IPS-15b (cell line): Measurements from ENCODE around the gene BIRC6.
"Not testable (repeated sequence)": the region's sequence is repeated elsewhere in the genome, so short reads cannot be mapped to it uniquely, and the experiment has no call there.

Experiments used
- H3K27me3 ChIP-seq: one replicate; pipeline ENCODE4 v1.6.1; 2013; ENCODE audit warnings: low read length; ENCODE audit not compliant: control insufficient read depth, insufficient read depth
- H3K36me3 ChIP-seq: one replicate; pipeline ENCODE4 v1.6.1; 2013; ENCODE audit warnings: low read length; ENCODE audit not compliant: control insufficient read depth, insufficient read depth
- H3K4me1 ChIP-seq: one replicate; pipeline ENCODE4 v1.6.1; 2013; ENCODE audit warnings: mild to moderate bottlenecking, low read length; ENCODE audit not compliant: control insufficient read depth, insufficient read depth
- H3K4me3 ChIP-seq: one replicate; pipeline ENCODE4 v1.5.1; 2013; ENCODE audit warnings: low read depth, low read length
- H3K9ac ChIP-seq: one replicate; pipeline ENCODE4 v1.6.1; 2013; ENCODE audit warnings: low read depth, mild to moderate bottlenecking, low read length
- H3K9me3 ChIP-seq: one replicate; pipeline ENCODE4 v1.6.1; 2013; ENCODE audit warnings: mild to moderate bottlenecking, low read length; ENCODE audit not compliant: control insufficient read depth, insufficient read depth

The BIRC6 gene

GRCh38 chr2:32627441-32627813, 270.6 kb downstream of the BIRC6 start:
- Histone ChIP-seq H3K27me3 (no peaks in the 10 kb centered on the region), H3K9me3 (no peaks in the 10 kb centered on the region), H3K36me3 (peaks cover 3% of the 10 kb centered on the region), H3K4me1 (no peaks in the 10 kb centered on the region), H3K4me3 (peak overlapping the region; percentile 96), H3K9ac (peak overlapping the region; percentile 62)

- peaks cover 3% of the 10 kb centered on the region for H3K36me3 ChIP-seq
- H3K4me1 ChIP-seq: no peaks in the 10 kb centered on the region
- H3K9me3 ChIP-seq: no peaks in the 10 kb centered on the region
- peak within 1 kb of the TSS; percentile 79 for H3K9ac ChIP-seq
- no peaks in the 10 kb centered on the region for H3K27me3 ChIP-seq
- peak within 1 kb of the TSS; percentile 96 for H3K4me3 ChIP-seq
These were observed 271.2 kb downstream of the BIRC6 start, which contains the start of gene TTC27 for GRCh38 chr2:32627814-32628579. Gene TTC27, plus strand, starts transcription at chr2:32628050. Its CDS starts 243 bp downstream, at chr2:32628293.

DNA sequence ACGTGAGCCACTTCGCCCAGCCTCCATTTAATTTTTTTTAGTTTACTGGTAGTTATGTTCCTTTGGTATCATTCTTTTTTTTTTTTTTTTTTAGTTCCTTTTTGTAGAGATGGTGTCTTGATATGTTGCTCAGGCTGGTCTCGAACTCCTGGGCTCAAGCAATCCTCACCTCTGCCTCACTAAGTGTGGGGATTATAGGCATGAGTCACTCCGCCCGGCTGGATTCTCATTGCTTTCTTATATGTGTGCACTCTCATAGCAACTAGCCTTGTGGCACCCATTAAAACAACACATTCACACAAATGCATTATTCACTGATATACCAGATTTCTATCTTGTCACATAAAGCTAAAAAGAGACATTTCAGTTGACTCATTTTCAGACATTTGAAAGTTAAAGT, 275.3 kb downstream of the BIRC6 start:
- Histone ChIP-seq H3K9me3 (no peaks in the 10 kb centered on the region), H3K4me1 (no peaks in the 10 kb centered on the region), H3K4me3 (no peak overlapping the region), H3K27me3 (no peaks in the 10 kb centered on the region), H3K9ac (no peak overlapping the region), H3K36me3 (peaks cover 12% of the 10 kb centered on the region)

DNA sequence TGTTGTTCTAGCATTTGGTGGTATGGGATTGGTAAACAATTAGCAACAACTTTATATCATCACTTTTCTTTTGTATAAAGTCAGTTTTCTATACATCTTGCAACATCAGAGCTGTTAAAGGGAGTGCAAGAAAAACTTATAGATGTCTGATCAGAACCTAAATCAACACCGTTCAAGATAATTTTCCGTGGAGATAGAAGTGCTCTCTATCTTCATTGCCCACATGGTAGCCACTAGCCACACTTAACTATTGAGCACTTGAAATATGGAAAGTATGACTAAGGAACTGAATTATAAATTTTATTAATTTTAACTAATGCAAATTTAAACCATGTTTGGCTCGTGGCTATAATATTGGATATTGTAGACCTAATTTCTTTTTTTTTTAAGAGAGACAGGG, 276.2 kb downstream of the BIRC6 start:
- no peak overlapping the region for H3K9ac ChIP-seq

GRCh38 chr2:32638548-32638947, 281.7 kb downstream of the BIRC6 start:
- H3K27me3 ChIP-seq, H3K9me3 ChIP-seq, H3K4me3 ChIP-seq, H3K4me1 ChIP-seq, H3K9ac ChIP-seq: not testable (repeated sequence)
- H3K36me3 ChIP-seq: peaks cover 15% of the 10 kb centered on the region

More for the DNA sequence above, 276.2 kb downstream of the BIRC6 start:
- no peaks in the 10 kb centered on the region for H3K9me3 ChIP-seq
- H3K4me3 ChIP-seq: no peak overlapping the region
- peaks cover 15% of the 10 kb centered on the region for H3K36me3 ChIP-seq
- H3K27me3 ChIP-seq: no peaks in the 10 kb centered on the region
- no peaks in the 10 kb centered on the region for H3K4me1 ChIP-seq

DNA sequence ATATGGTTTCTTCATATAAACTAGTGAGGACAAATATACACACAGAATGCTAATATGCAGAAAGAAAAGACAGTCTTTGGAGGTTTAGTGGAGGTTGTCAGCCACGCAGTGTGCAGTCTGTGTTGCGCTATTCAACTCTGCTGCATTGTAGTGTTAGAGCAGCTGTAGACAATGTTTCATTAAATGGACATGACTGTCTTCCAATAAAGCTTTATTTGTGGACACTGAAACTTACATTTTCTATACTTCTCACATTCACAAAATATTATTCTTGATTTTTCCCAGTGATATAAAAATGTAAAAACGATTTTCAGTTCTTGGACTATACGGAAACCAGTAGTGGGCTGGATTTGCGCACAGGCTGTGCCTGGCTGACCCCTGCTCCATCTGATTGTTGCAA, 284.4 kb downstream of the BIRC6 start:
- Histone ChIP-seq H3K9me3 (no peaks in the 10 kb centered on the region), H3K36me3 (peaks cover 6% of the 10 kb centered on the region)

DNA sequence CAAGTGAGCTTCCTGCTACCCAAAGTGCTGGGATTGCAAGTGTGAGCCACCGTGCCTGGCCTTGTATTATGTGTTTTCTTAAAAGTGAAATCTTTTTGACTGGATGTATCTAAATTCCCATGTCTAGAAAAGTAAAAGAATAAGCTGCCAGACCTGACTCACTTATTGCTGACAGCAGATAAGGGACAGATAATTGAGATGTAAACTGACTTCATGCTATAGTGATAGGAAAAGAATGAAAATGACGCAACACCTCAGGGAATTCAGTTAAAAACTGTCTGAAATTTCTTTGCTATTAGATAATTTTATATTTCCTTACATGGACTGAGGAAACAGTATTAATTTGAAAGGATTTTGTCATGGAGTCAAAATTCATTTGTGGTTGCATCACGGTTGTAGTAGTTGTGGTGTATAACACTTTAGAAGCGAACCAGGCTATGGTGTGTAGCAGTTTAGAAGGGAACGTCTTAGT, 290.4 kb downstream of the BIRC6 start:
- Histone ChIP-seq H3K4me3 (no peak overlapping the region), H3K36me3 (no peaks in the 10 kb centered on the region)

More for the DNA sequence above, 284.4 kb downstream of the BIRC6 start:
- Histone ChIP-seq H3K4me1 (no peaks in the 10 kb centered on the region), H3K27me3 (no peaks in the 10 kb centered on the region), H3K9ac (no peak overlapping the region), H3K4me3 (no peak overlapping the region)

DNA sequence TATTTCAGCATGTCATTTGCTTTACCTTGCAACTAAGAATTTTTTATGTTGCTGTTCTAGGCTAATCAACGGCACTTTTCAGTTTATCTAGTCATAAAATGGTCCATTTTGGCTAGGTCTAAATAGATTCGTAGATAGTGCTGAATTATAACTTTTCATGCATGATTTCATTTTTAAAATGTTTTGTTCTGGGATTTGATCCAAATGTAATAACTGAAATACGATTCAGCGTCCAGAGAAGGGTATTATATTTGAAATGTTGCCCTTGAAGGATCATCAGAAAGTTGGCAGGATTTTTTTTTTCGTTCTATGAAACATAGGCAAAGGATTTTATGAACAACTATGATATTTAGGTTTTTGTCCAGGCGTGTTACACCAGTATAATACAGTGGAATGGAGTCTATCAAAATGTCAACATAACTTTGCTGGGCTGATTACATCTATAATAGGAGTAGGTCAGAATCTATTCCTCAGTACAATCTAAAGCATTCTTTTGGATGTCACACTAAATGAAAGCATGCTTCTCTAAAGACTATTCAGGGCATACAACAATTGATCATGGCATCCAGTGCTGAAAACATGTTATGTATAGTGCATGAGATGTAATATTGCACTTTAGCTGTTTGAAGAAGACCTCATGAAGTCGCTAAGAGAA, 295.9 kb downstream of the BIRC6 start:
- Histone ChIP-seq H3K27me3 (no peaks in the 10 kb centered on the region), H3K36me3 (no peaks in the 10 kb centered on the region), H3K4me3 (no peak overlapping the region), H3K9me3 (no peaks in the 10 kb centered on the region), H3K9ac (no peak overlapping the region), H3K4me1 (no peaks in the 10 kb centered on the region)

More for the DNA sequence above, 290.4 kb downstream of the BIRC6 start:
- Histone ChIP-seq H3K27me3 (no peaks in the 10 kb centered on the region), H3K4me1 (no peaks in the 10 kb centered on the region), H3K9me3 (no peaks in the 10 kb centered on the region), H3K9ac (no peak overlapping the region)

- H3K4me1 ChIP-seq: no peaks in the 10 kb centered on the region
- no peaks in the 10 kb centered on the region for H3K9me3 ChIP-seq
- no peak overlapping the region for H3K9ac ChIP-seq
These were observed 299.2 kb downstream of the BIRC6 start for GRCh38 chr2:32656069-32656468.

DNA sequence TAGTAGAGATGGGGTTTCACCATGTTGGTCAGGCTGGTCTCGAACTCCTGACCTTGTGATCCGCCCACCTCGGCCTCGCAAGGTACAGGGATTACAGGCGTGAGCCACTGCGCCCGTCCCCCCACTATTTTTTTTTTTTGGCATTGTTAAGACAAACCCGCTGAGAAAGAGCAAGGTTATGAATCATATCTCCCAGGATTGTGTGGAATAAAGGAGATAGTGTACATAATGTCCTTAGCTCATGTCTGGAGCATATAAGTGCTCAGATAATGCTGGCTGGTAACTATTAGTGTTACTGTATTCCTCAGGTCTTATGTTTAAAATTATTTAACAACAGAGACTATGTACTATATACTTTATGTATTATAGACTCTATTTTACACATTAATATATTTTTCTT, 307.0 kb downstream of the BIRC6 start:
- Histone ChIP-seq H3K9ac (no peak overlapping the region), H3K4me1 (no peaks in the 10 kb centered on the region), H3K36me3 (no peaks in the 10 kb centered on the region), H3K27me3 (no peaks in the 10 kb centered on the region), H3K4me3 (no peak overlapping the region), H3K9me3 (no peaks in the 10 kb centered on the region)

More at GRCh38 chr2:32656069-32656468, 299.2 kb downstream of the BIRC6 start:
- Histone ChIP-seq H3K4me3 (no peak overlapping the region), H3K36me3 (no peaks in the 10 kb centered on the region), H3K27me3 (no peaks in the 10 kb centered on the region)

GRCh38 chr2:32666704-32667103, 309.9 kb downstream of the BIRC6 start:
- no peaks in the 10 kb centered on the region for H3K4me1 ChIP-seq

DNA sequence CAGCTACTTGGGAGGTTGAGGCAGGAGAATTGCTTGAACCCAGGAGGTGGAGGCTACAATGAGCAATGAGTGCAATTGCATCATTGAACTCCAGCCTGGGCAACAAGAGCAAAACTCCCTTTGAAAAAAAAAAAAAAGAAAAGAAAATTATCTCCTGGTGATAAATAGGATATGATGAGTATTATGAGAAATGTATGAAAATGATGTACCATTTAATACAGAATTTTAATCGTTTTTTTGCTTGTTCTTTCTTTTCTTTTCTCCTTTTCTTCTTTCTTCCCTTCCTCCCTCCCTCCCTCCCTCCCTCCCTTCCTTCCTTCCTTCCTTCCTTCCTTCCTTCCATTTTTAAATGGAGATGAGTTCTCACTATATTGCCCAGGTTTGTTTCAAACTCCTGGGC, 311.4 kb downstream of the BIRC6 start:
- H3K4me3 ChIP-seq: no peak overlapping the region
- H3K36me3 ChIP-seq: no peaks in the 10 kb centered on the region
- H3K27me3 ChIP-seq: no peaks in the 10 kb centered on the region
- H3K4me1 ChIP-seq: no peaks in the 10 kb centered on the region
- no peaks in the 10 kb centered on the region for H3K9me3 ChIP-seq
- H3K9ac ChIP-seq: no peak overlapping the region

More at GRCh38 chr2:32666704-32667103, 309.9 kb downstream of the BIRC6 start:
- no peaks in the 10 kb centered on the region for H3K27me3 ChIP-seq
- H3K36me3 ChIP-seq: no peaks in the 10 kb centered on the region
- no peaks in the 10 kb centered on the region for H3K9me3 ChIP-seq
- no peak overlapping the region for H3K9ac ChIP-seq
- no peak overlapping the region for H3K4me3 ChIP-seq
